Peyer's patch (tissue), 4 donors: ENCODE data around the gene MDN1. TPM values are rescaled to one million over a fixed set of nuclear protein-coding genes. Genes with fewer than 3 reads are reported as not detected.

ENCODE experiments used
- DNase-seq, 3 donors: peaks; one replicate each; pipeline ENCODE4 v3.0.0-alpha.2; 2017 to 2019
- H3K27ac ChIP-seq, 4 donors: fragments of 200-600 bp; sonication (generic); one replicate each; pipeline ENCODE4 v1.5.1; 2016 to 2019
- H3K27me3 ChIP-seq, 2 donors: fragments of 200-600 bp; sonication (generic); one replicate each; pipeline ENCODE4 v1.5.1; 2019
- H3K36me3 ChIP-seq, 3 donors: fragments of 200-600 bp; sonication (generic); one replicate each; pipeline ENCODE4 v1.5.1; 2016 to 2019
- H3K4me1 ChIP-seq, 4 donors: fragments of 200-600 bp; sonication (generic); one replicate each; pipeline ENCODE4 v1.5.1; 2016 to 2019
- H3K4me3 ChIP-seq, 4 donors: fragments of 200-600 bp; sonication (generic); 1 replicate in 3 of 4; 2 replicates in 1 of 4; pipeline ENCODE4 v1.5.1; 2016 to 2019; ENCODE audit warnings: mild to moderate bottlenecking in 1 of 4
- H3K9me3 ChIP-seq, 4 donors: fragments of 200-600 bp; sonication (generic); one replicate each; pipeline ENCODE4 v1.5.1; 2016 to 2019; ENCODE audit warnings: mild to moderate bottlenecking in 1 of 4
- CTCF ChIP-seq, 6 experiments: fragments of 450-650 bp in 4 of 6; fragments of 200-600 bp in 2 of 6; sonication (generic) in 1 of 6; IDR thresholded peaks; one replicate each; pipeline ENCODE4 v1.5.1; 2017 to 2019; ENCODE audit warnings: antibody characterized with exemption in 6 of 6, mild to moderate bottlenecking in 3 of 6, moderate library complexity in 1 of 6
- POLR2A ChIP-seq, 2 donors: fragments of 450-650 bp; IDR thresholded peaks; one replicate each; pipeline ENCODE4 v1.5.1; 2017; ENCODE audit warnings: antibody characterized with exemption in 2 of 2, mild to moderate bottlenecking in 2 of 2, moderate library complexity in 2 of 2
- total RNA-seq, 4 donors: library from RNA; depleted of rRNA; stranded (reverse); fragments of >200 nt; gene quantifications; one replicate each; pipeline ENCODE4 v1.1.0, GENCODE V29; 2016

Gene MDN1
- total RNA-seq, 4 donors from 2014 or later, result 19.6 to 62.7 (median 35.5) TPM

- Histone ChIP-seq H3K27ac (no peak overlapping the region), H3K4me3 (no peak overlapping the region), H3K27me3 (no peaks in the 10 kb centered on the region), H3K9me3 (no peaks in the 10 kb centered on the region), H3K4me1 (no peaks in the 10 kb centered on the region), H3K36me3 (peaks cover 0 to 87% (median 0%) of the 10 kb centered on the region in 3 donors)
- no peak for DNase-seq
- TF ChIP-seq POLR2A (IDR thresholded peaks at IDR 0.05) (no peak), CTCF (IDR thresholded peaks at IDR 0.05) (no peak)
These were observed 158.0 kb downstream of the MDN1 start for GRCh38 chr6:89661559-89661958.

GRCh38 chr6:89660981-89661380 lies 158.6 kb downstream of the MDN1 start:
- Histone ChIP-seq H3K9me3 (no peaks in the 10 kb centered on the region), H3K4me1 (no peaks in the 10 kb centered on the region), H3K27me3 (no peaks in the 10 kb centered on the region), H3K4me3 (no peak overlapping the region), H3K27ac (no peak overlapping the region), H3K36me3 (peaks cover 0 to 88% (median 0%) of the 10 kb centered on the region in 3 donors)
- TF ChIP-seq POLR2A (IDR thresholded peaks at IDR 0.05), result no peak
- TF ChIP-seq CTCF (IDR thresholded peaks at IDR 0.05), result no peak
- DNase-seq, result no peak

- H3K27me3 ChIP-seq, result no peaks in the 10 kb centered on the region
- no peak overlapping the region for H3K4me3 ChIP-seq
- H3K36me3 ChIP-seq, result peaks cover 0 to 89% (median 0%) of the 10 kb centered on the region in 3 donors
- TF ChIP-seq CTCF (IDR thresholded peaks at IDR 0.05) (no peak), POLR2A (IDR thresholded peaks at IDR 0.05) (no peak)
- no peaks in the 10 kb centered on the region for H3K9me3 ChIP-seq
- no peaks in the 10 kb centered on the region for H3K4me1 ChIP-seq
- no peak for DNase-seq
- H3K27ac ChIP-seq, result no peak overlapping the region
These were observed 162.0 kb downstream of the MDN1 start for GRCh38 chr6:89657445-89658158.

- no peaks in the 10 kb centered on the region for H3K4me1 ChIP-seq
- H3K27ac ChIP-seq, result no peak overlapping the region
- H3K36me3 ChIP-seq, result peaks cover 0 to 85% (median 0%) of the 10 kb centered on the region in 3 donors
- H3K27me3 ChIP-seq, result no peaks in the 10 kb centered on the region
- H3K9me3 ChIP-seq, result no peaks in the 10 kb centered on the region
- no peak for DNase-seq
- no peak for TF ChIP-seq CTCF (IDR thresholded peaks at IDR 0.05)
- TF ChIP-seq POLR2A (IDR thresholded peaks at IDR 0.05), result no peak
- H3K4me3 ChIP-seq, result no peak overlapping the region
These were observed 164.5 kb downstream of the MDN1 start for GRCh38 chr6:89655122-89655521.

GRCh38 chr6:89650579-89650978 lies 169.0 kb downstream of the MDN1 start:
- H3K27ac ChIP-seq, result no peak overlapping the region
- H3K4me1 ChIP-seq, result no peaks in the 10 kb centered on the region
- H3K9me3 ChIP-seq, result no peaks in the 10 kb centered on the region
- TF ChIP-seq CTCF (IDR thresholded peaks at IDR 0.05) (no peak), POLR2A (IDR thresholded peaks at IDR 0.05) (no peak)
- no peaks in the 10 kb centered on the region for H3K27me3 ChIP-seq
- no peak overlapping the region for H3K4me3 ChIP-seq
- peaks cover 0 to 90% (median 0%) of the 10 kb centered on the region in 3 donors for H3K36me3 ChIP-seq
- DNase-seq, result no peak
